ENCODE measurements around the gene TRIO.

Gene TRIO

GRCh38 chr5:14445576-14446290 lies 302.6 kb downstream of the TRIO start:
- H3K4me2 ChIP-seq (ENCODE audit: insufficient read depth, low read length) = no peak overlapping the region
- TF ChIP-seq CTCF (IDR thresholded peaks at IDR 0.05; ENCODE audit: borderline replicate concordance, extremely low read depth, low read length, poor library complexity, severe bottlenecking) = no peak
- no peak for TF ChIP-seq EZH2 (IDR thresholded peaks at IDR 0.05; ENCODE audit: borderline replicate concordance, low read depth, low read length, severe bottlenecking)
- DNase-seq (no peak), ATAC-seq (ENCODE audit: insufficient read depth, low read depth) (no peak)
- H2AFZ ChIP-seq (ENCODE audit: low read depth, low read length) = no peak overlapping the region
- no peaks in the 10 kb centered on the region for H3K4me1 ChIP-seq (ENCODE audit: insufficient read depth, low read length)
- H3K79me2 ChIP-seq (ENCODE audit: insufficient read depth, low read length) = no peaks in the 10 kb centered on the region
- H4K20me1 ChIP-seq (ENCODE audit: insufficient read depth, low read length) = no peaks in the 10 kb centered on the region
- H3K27ac ChIP-seq (ENCODE audit: low read length) = no peak overlapping the region
- no peak overlapping the region for H3K4me3 ChIP-seq (ENCODE audit: low read depth in 1 of 2, low read length in 2 of 2)
- H3K9ac ChIP-seq (ENCODE audit: low read depth, low read length) = no peak overlapping the region
- H3K36me3 ChIP-seq (ENCODE audit: insufficient read depth, low read length) = no peaks in the 10 kb centered on the region
- H3K27me3 ChIP-seq (ENCODE audit: insufficient read depth, low read length, poor library complexity) = no peaks in the 10 kb centered on the region
- no peaks in the 10 kb centered on the region for H3K9me3 ChIP-seq (ENCODE audit: insufficient read depth, low read length, severe bottlenecking)

- no peak overlapping the region for H3K4me2 ChIP-seq (ENCODE audit: insufficient read depth, low read length)
- no peak overlapping the region for H3K9ac ChIP-seq (ENCODE audit: low read depth, low read length)
- no peak for DNase-seq
Observed at GRCh38 chr5:14447958-14448911, 305.1 kb downstream of the TRIO start.

DNA sequence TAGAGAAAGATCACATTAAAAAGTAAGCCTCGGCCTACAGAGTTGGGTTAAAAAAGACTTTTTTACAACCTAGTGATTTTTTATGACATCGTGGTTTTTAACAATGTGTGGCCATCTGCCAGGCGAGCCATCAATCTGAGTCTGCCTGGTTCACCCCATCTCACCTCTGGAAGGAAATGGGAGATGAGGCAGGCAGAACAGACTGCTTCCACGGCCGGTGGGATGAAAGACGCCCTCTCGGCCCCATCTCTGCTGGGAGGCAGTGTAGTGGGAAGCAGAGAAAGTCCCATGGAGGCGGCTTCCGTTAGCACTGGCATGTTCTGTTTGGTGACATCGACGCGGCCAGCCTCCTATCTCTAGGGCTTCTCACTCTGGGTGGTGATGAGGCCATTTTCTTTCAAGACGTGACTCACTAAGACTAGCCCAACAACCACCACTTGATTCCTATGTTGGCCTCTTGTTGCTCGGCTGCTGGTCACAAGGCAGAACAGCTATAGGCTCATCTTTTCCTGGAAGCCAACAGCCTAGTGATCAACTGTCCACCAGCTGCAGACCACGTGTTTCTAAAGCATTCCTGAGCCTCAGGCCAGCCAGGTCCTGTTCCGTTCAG lies 306.0 kb downstream of the TRIO start:
- DNase-seq (no peak), ATAC-seq (ENCODE audit: insufficient read depth, low read depth) (no peak)
- H3K4me2 ChIP-seq (ENCODE audit: insufficient read depth, low read length) = no peak overlapping the region
- TF ChIP-seq CTCF (IDR thresholded peaks at IDR 0.05; ENCODE audit: borderline replicate concordance, extremely low read depth, low read length, poor library complexity, severe bottlenecking) (no peak), EZH2 (IDR thresholded peaks at IDR 0.05; ENCODE audit: borderline replicate concordance, low read depth, low read length, severe bottlenecking) (no peak)
- no peaks in the 10 kb centered on the region for H3K4me1 ChIP-seq (ENCODE audit: insufficient read depth, low read length)
- H4K20me1 ChIP-seq (ENCODE audit: insufficient read depth, low read length) = no peaks in the 10 kb centered on the region
- no peaks in the 10 kb centered on the region for H3K79me2 ChIP-seq (ENCODE audit: insufficient read depth, low read length)
- no peaks in the 10 kb centered on the region for H3K9me3 ChIP-seq (ENCODE audit: insufficient read depth, low read length, severe bottlenecking)
- H3K27ac ChIP-seq (ENCODE audit: low read length) = no peak overlapping the region
- no peaks in the 10 kb centered on the region for H3K27me3 ChIP-seq (ENCODE audit: insufficient read depth, low read length, poor library complexity)
- H3K9ac ChIP-seq (ENCODE audit: low read depth, low read length) = no peak overlapping the region
- no peaks in the 10 kb centered on the region for H3K36me3 ChIP-seq (ENCODE audit: insufficient read depth, low read length)
- H2AFZ ChIP-seq (ENCODE audit: low read depth, low read length) = no peak overlapping the region
- no peak overlapping the region for H3K4me3 ChIP-seq (ENCODE audit: low read depth in 1 of 2, low read length in 2 of 2)

More at GRCh38 chr5:14447958-14448911, 305.1 kb downstream of the TRIO start:
- H4K20me1 ChIP-seq (ENCODE audit: insufficient read depth, low read length) = no peaks in the 10 kb centered on the region
- ATAC-seq (ENCODE audit: insufficient read depth, low read depth) = no peak
- H3K9me3 ChIP-seq (ENCODE audit: insufficient read depth, low read length, severe bottlenecking) = no peaks in the 10 kb centered on the region
- no peaks in the 10 kb centered on the region for H3K4me1 ChIP-seq (ENCODE audit: insufficient read depth, low read length)
- H3K4me3 ChIP-seq (ENCODE audit: low read depth in 1 of 2, low read length in 2 of 2) = no peak overlapping the region
- H3K27me3 ChIP-seq (ENCODE audit: insufficient read depth, low read length, poor library complexity) = no peaks in the 10 kb centered on the region
- no peaks in the 10 kb centered on the region for H3K36me3 ChIP-seq (ENCODE audit: insufficient read depth, low read length)
- no peak overlapping the region for H3K27ac ChIP-seq (ENCODE audit: low read length)
- H3K79me2 ChIP-seq (ENCODE audit: insufficient read depth, low read length) = no peaks in the 10 kb centered on the region
- TF ChIP-seq CTCF (IDR thresholded peaks at IDR 0.05; ENCODE audit: borderline replicate concordance, extremely low read depth, low read length, poor library complexity, severe bottlenecking) (no peak), EZH2 (IDR thresholded peaks at IDR 0.05; ENCODE audit: borderline replicate concordance, low read depth, low read length, severe bottlenecking) (no peak)
- H2AFZ ChIP-seq (ENCODE audit: low read depth, low read length) = no peak overlapping the region
